K562 (cell line): Measurements from ENCODE around the gene TGFBR1. TPM values are rescaled to one million over a fixed set of nuclear protein-coding genes. Genes with fewer than 3 reads are reported as not detected.

Experiments
- ATAC-seq: fragments of 200-7000 bp; cut with Tn5 transposase; 3 replicates; pipeline ENCODE4 v1.9.1; 2020; ENCODE audit warnings: moderate library complexity
- BruUV-seq: library from RNA; stranded (reverse); fragments of 400-500 nt; replicated peaks from 2 replicates; lab custom pipeline; 2021; lab: Mats Ljungman, UMichigan
- CTCF ChIA-PET: fragments of 300-600 bp; formaldehyde crosslinking; extraction: SDS; loops from one replicate; lab custom pipeline; 2021; ENCODE audit warnings: low intra/inter-chr PET ratio; lab: Yijun Ruan, JAX
- POLR2A ChIA-PET: fragments of 300-600, 350-650 bp; sonication (Branson Sonifier 250); formaldehyde crosslinking; extraction: SDS; loops from one replicate; lab custom pipeline; 2021; ENCODE audit warnings: antibody characterized with exemption, inconsistent platforms; lab: Yijun Ruan, JAX
- DNase-seq, 4 experiments: peaks; one replicate each; pipeline versions ENCODE4 v3.0.0 to v3.0.0-alpha.2; 2011 to 2018; ENCODE audit warnings: low spot score in 3 of 4, mixed read lengths in 3 of 4; ENCODE audit errors: extremely low read depth in 1 of 4
- FAIRE-seq: peaks from 2 replicates; lab custom pipeline; 2011; peaks lifted over from hg19 to GRCh38; lab: Jason Lieb, UNC
- H2AFZ ChIP-seq: 2 replicates; pipeline ENCODE4 v1.6.0; 2011; ENCODE audit warnings: low read depth, low read length, control low read depth, inconsistent platforms
- H3K27ac ChIP-seq: fragments of 200-600 bp; 3 replicates; pipeline ENCODE4 v1.8.0; 2011; ENCODE audit warnings: low read depth, mild to moderate bottlenecking, control low read depth, inconsistent platforms, low read length, moderate library complexity, mixed read lengths; ENCODE audit errors: extremely low read depth
- H3K27me3 ChIP-seq, 2 experiments: fragments of 300-600 bp in 1 of 2; 2 replicates in 1 of 2; 3 replicates in 1 of 2; pipeline versions ENCODE4 v1.6.0 to v1.8.0; 2011; ENCODE audit warnings: inconsistent platforms in 2 of 2, low read length in 2 of 2, mild to moderate bottlenecking in 1 of 2, mixed read lengths in 1 of 2, moderate library complexity in 1 of 2; ENCODE audit not compliant: control insufficient read depth in 2 of 2, insufficient read depth in 2 of 2
- H3K36me3 ChIP-seq: fragments of 300-600 bp; 3 replicates; pipeline ENCODE4 v1.8.0; 2011; ENCODE audit warnings: mild to moderate bottlenecking, low read length, inconsistent platforms; ENCODE audit not compliant: control insufficient read depth, insufficient read depth
- H3K4me1 ChIP-seq, 2 experiments: fragments of 200-600 bp in 1 of 2; replicated peaks in 1 of 2; 2 replicates in 1 of 2; 3 replicates in 1 of 2; pipeline versions ENCODE4 v1.5.1 to v1.8.0; 2011; ENCODE audit warnings: inconsistent platforms in 2 of 2, low read length in 2 of 2, mild to moderate bottlenecking in 1 of 2, mixed read lengths in 1 of 2, moderate library complexity in 1 of 2; ENCODE audit not compliant: control insufficient read depth in 2 of 2, insufficient read depth in 2 of 2
- H3K4me2 ChIP-seq: 2 replicates; pipeline ENCODE4 v1.6.1; 2011; ENCODE audit warnings: low read length, control low read depth, inconsistent platforms, mixed read lengths; ENCODE audit not compliant: insufficient read depth
- H3K4me3 ChIP-seq: fragments of 200-600 bp; sonication (generic), shearing (Covaris generic); 2 replicates; pipeline ENCODE4 v1.5.1; 2016; ENCODE audit warnings: control low read depth, inconsistent platforms
- H3K79me2 ChIP-seq: fragments of 200-600 bp; 3 replicates; pipeline ENCODE4 v1.8.0; 2011; ENCODE audit warnings: low read length, inconsistent platforms; ENCODE audit not compliant: control insufficient read depth, insufficient read depth
- H3K9ac ChIP-seq, 2 experiments: 2 replicates each; pipeline versions ENCODE4 v1.6.0 to v1.6.1; 2011; ENCODE audit warnings: low read depth in 2 of 2, low read length in 2 of 2, control low read depth in 1 of 2, inconsistent platforms in 1 of 2, mild to moderate bottlenecking in 1 of 2, mixed read lengths in 1 of 2; ENCODE audit not compliant: insufficient read depth in 1 of 2
- H3K9me1 ChIP-seq: one replicate; pipeline ENCODE4 v1.6.0; 2011; ENCODE audit warnings: inconsistent platforms, mild to moderate bottlenecking, low read length, moderate library complexity; ENCODE audit not compliant: control insufficient read depth, insufficient read depth
- H3K9me3 ChIP-seq: replicated peaks from 2 replicates; pipeline ENCODE4 v1.5.1; 2011; ENCODE audit warnings: low read depth, low read length, inconsistent platforms; ENCODE audit not compliant: control insufficient read depth, insufficient read depth
- H4K20me1 ChIP-seq: replicated peaks from 2 replicates; pipeline ENCODE4 v1.6.1; 2011; ENCODE audit warnings: low read length, inconsistent platforms, mixed read lengths; ENCODE audit not compliant: control insufficient read depth, insufficient read depth
- CC2D1A ChIP-seq: fragments of 450-650 bp; IDR thresholded peaks from 2 replicates; pipeline ENCODE4 v1.6.1; 2017; ENCODE audit warnings: mild to moderate bottlenecking
- GATA2 ChIP-seq: sonication (generic); formaldehyde crosslinking; IDR thresholded peaks from 2 replicates; pipeline ENCODE4 v1.4.0; 2020; ENCODE audit warnings: mild to moderate bottlenecking, missing genetic modification reagents
- HDAC8 ChIP-seq: fragments of 450-650 bp; IDR thresholded peaks from 2 replicates; pipeline ENCODE4 v1.6.1; 2016; ENCODE audit warnings: mild to moderate bottlenecking, missing genetic modification characterization, moderate library complexity, missing compliant biosample characterization
- HMBOX1 ChIP-seq: sonication (generic); IDR thresholded peaks from 2 replicates; pipeline ENCODE4 v1.6.1; 2016
- MBD1 ChIP-seq: fragments of 250-450 bp; sonication (Bioruptor Pico); IDR thresholded peaks from 2 replicates; pipeline ENCODE4 v1.8.0; 2022; ENCODE audit warnings: inconsistent platforms
- NCOA1 ChIP-seq: fragments of 450-650 bp; IDR thresholded peaks from 2 replicates; pipeline ENCODE4 v1.6.1; 2016; ENCODE audit warnings: low read depth
- POLR2B ChIP-seq: fragments of 450-650 bp; IDR thresholded peaks from 2 replicates; pipeline ENCODE4 v1.6.1; 2018; ENCODE audit warnings: low read depth; ENCODE audit not compliant: partially characterized antibody
- THRA ChIP-seq: fragments of 450-650 bp; IDR thresholded peaks from 2 replicates; pipeline ENCODE4 v1.6.1; 2017; ENCODE audit warnings: mild to moderate bottlenecking, moderate library complexity
- ZNF398 ChIP-seq: fragments of 250-450 bp; sonication (Bioruptor Pico); IDR thresholded peaks from 2 replicates; pipeline ENCODE4 v1.8.0; 2021; ENCODE audit warnings: moderate library complexity, mild to moderate bottlenecking, inconsistent platforms
- WGBS: fragments of 100-300 bp; shearing (Covaris generic); methylation state at CpG from one replicate; pipeline ENCODE4 v1.1.6; 2016; ENCODE audit warnings: low coverage, mixed read lengths; ENCODE audit not compliant: insufficient coverage; ENCODE audit errors: missing lambda C conversion rate; 5-methylcytosine and 5-hydroxymethylcytosine counted together
- in situ Hi-C: fragments of 300-500 bp; cut with MboI; formaldehyde crosslinking; loops from 4 replicates; pipeline ENCODE4 v1.15.0; 2018; ENCODE audit warnings: inconsistent platforms, mixed read lengths
- intact Hi-C: fragments of 100-400 bp; cut with micrococcal nuclease; formaldehyde crosslinking; loops from 2 replicates; pipeline ENCODE4 v1.14.2; 2022
- polyA plus RNA-seq, 8 experiments: library from polyadenylated mRNA; depleted of rRNA in 4 of 8; stranded (reverse) in 5 of 8; unstranded in 3 of 8; fragments of >200 nt; fragmentation: Nextera tagmentation in 2 of 8; fragmentation: Illumina TruSeq in 1 of 8; extraction: Ambion mirVana in 2 of 8; extraction: Trizol in 1 of 8; gene quantifications; 2 replicates each; pipeline versions ENCODE4 v1.2.1 to v1.2.3, GENCODE V29; 2011 to 2014; ENCODE audit warnings: inconsistent platforms in 1 of 8, missing spikeins in 1 of 8
- total RNA-seq, 7 experiments: library from RNA; depleted of rRNA in 6 of 7; stranded (reverse); fragments of >200 nt in 6 of 7; fragmentation: Illumina TruSeq in 2 of 7; extraction: Trizol in 2 of 7; gene quantifications; 2 replicates each; pipeline versions ENCODE4 v1.2.1 to v1.2.3, GENCODE V29; 2011 to 2021; ENCODE audit warnings: low replicate concordance in 1 of 7

Gene TGFBR1
- total and polyA plus RNA-seq, 9 of the 15 experiments (the other 6 are each of a cell fraction or from before 2014, with no cell fraction given), result 15.5 to 62.4 (median 42.7) TPM

- Histone ChIP-seq H3K4me1 (peaks cover 22 to 42% of the 10 kb centered on the region in 2 experiments), H3K27me3 (no peaks in the 10 kb centered on the region), H3K27ac (peak overlapping the region; percentile 75), H3K9me1 (no peaks in the 10 kb centered on the region), H3K79me2 (peaks cover 51% of the 10 kb centered on the region), H4K20me1 (no peaks in the 10 kb centered on the region), H3K36me3 (peaks cover 10% of the 10 kb centered on the region; the same call in 1 of the 3 replicates), H3K9ac (peak overlapping the region; percentile 71 to 95), H3K9me3 (no peaks in the 10 kb centered on the region), H3K4me3 (peak overlapping the region; percentile 76), H2AFZ (peak overlapping the region; percentile 34), H3K4me2 (peak overlapping the region; percentile 90)
- FAIRE-seq (peak; percentile 72), ATAC-seq (peak; percentile 76), DNase-seq (peak; percentile 71 to 87 (median 82))
- ChIA-PET POLR2A (interaction anchor here (0.7 to 4.5 kb wide), 14 partner anchors 8 to 863 kb away, joined by 3 to 40 read pairs (median 6); no protein-coding TSS in a partner anchor), CTCF (interaction anchor here (0.7 to 1.2 kb wide), 4 partner anchors 105 to 257 kb away, joined by 3 to 7 read pairs (median 4); no protein-coding TSS in a partner anchor)
- BruUV-seq, result no TSS peak
- intact Hi-C loops (loop anchor here (1.0 to 5.0 kb wide), 3 partner anchors 30 to 48 kb away; no protein-coding TSS in a partner anchor), in situ Hi-C loops (no loop called here)
- 2% methylated on average over 31 of the region's 118 CpGs for WGBS
- TF ChIP-seq GATA2 (no peak), POLR2B (no peak), HMBOX1 (no peak), THRA (no peak), HDAC8 (tag) (no peak), ZNF398 (CRISPR knock-in tag) (no peak), MBD1 (CRISPR knock-in tag) (no peak), CC2D1A (no peak), NCOA1 (no peak)
These were observed 485 bp downstream of the TGFBR1 start for GRCh38 chr9:99105152-99106043.
